ENCODE results near the gene DCAF10. TPM values are rescaled to one million over a fixed set of nuclear protein-coding genes. Genes with fewer than 3 reads are reported as not detected.
"Not testable (repeated sequence)": the region's sequence is repeated elsewhere in the genome, so short reads cannot be mapped to it uniquely, and the experiment has no call there.

The DCAF10 gene
- total RNA-seq, 1 donor from 2014 or later = 29.7 TPM

GRCh38 chr9:37906312-37907239 is 106.0 kb downstream of the DCAF10 start:
- no peak for DNase-seq (ENCODE audit: extremely low read depth, low read depth, low spot score)

GRCh38 chr9:37908283-37908682 is 107.7 kb downstream of the DCAF10 start:
- DNase-seq (ENCODE audit: extremely low read depth, low read depth, low spot score) = no peak

GRCh38 chr9:37908698-37909186 is 108.1 kb downstream of the DCAF10 start:
- DNase-seq (ENCODE audit: extremely low read depth, low read depth, low spot score) = no peak

GRCh38 chr9:37909326-37909725 is 108.7 kb downstream of the DCAF10 start:
- DNase-seq (ENCODE audit: extremely low read depth, low read depth, low spot score) = no peak

- not testable (repeated sequence) for DNase-seq (ENCODE audit: extremely low read depth, low read depth, low spot score)
Measured at GRCh38 chr9:37909836-37910235, 109.2 kb downstream of the DCAF10 start.

GRCh38 chr9:37910271-37910670 is 109.7 kb downstream of the DCAF10 start:
- no peak for DNase-seq (ENCODE audit: extremely low read depth, low read depth, low spot score)

- DNase-seq (ENCODE audit: extremely low read depth, low read depth, low spot score) = no peak
Measured at GRCh38 chr9:37911271-37911681, 110.7 kb downstream of the DCAF10 start.

- no peak for DNase-seq (ENCODE audit: extremely low read depth, low read depth, low spot score)
Measured at GRCh38 chr9:37913480-37914153, 113.0 kb downstream of the DCAF10 start.

GRCh38 chr9:37914154-37914551 is 113.6 kb downstream of the DCAF10 start:
- DNase-seq (ENCODE audit: extremely low read depth, low read depth, low spot score) = no peak

- DNase-seq (ENCODE audit: extremely low read depth, low read depth, low spot score) = no peak
Measured at GRCh38 chr9:37914701-37915358, 114.2 kb downstream of the DCAF10 start.

- no peak for DNase-seq (ENCODE audit: extremely low read depth, low read depth, low spot score)
Measured at GRCh38 chr9:37915911-37916470, 115.4 kb downstream of the DCAF10 start.

- no peak for DNase-seq (ENCODE audit: extremely low read depth, low read depth, low spot score)
Measured at GRCh38 chr9:37916471-37917312, 116.1 kb downstream of the DCAF10 start.

Other genes starting within 250 kb of the DCAF10 start
- 14.1 and 16.0 TPM in 2 replicates for gene FBXO10, start 224.4 kb upstream of the DCAF10 start, total RNA-seq
- gene TOMM5, start 208.2 kb upstream of the DCAF10 start, total RNA-seq = 86.5 and 131 TPM in 2 replicates
- gene FRMPD1, start 149.8 kb upstream of the DCAF10 start, total RNA-seq = not detected in 2 replicates
- gene TRMT10B, start 47.0 kb upstream of the DCAF10 start, total RNA-seq = 4.8 and 8.6 TPM in 2 replicates
- gene EXOSC3, start 15.7 kb upstream of the DCAF10 start, total RNA-seq = 26.8 and 26.9 TPM in 2 replicates
- 35.4 and 47.2 TPM in 2 replicates for gene SLC25A51, start 103.3 kb downstream of the DCAF10 start, total RNA-seq